CD4-positive, alpha-beta T cell treated with Interleukin-10 for 1 hour (primary cell): ENCODE results near the gene SGSM2.

Source experiments
- DNase-seq: peaks from one replicate; pipeline ENCODE4 v3.0.0-alpha.2; 2020

SGSM2 gene

DNA sequence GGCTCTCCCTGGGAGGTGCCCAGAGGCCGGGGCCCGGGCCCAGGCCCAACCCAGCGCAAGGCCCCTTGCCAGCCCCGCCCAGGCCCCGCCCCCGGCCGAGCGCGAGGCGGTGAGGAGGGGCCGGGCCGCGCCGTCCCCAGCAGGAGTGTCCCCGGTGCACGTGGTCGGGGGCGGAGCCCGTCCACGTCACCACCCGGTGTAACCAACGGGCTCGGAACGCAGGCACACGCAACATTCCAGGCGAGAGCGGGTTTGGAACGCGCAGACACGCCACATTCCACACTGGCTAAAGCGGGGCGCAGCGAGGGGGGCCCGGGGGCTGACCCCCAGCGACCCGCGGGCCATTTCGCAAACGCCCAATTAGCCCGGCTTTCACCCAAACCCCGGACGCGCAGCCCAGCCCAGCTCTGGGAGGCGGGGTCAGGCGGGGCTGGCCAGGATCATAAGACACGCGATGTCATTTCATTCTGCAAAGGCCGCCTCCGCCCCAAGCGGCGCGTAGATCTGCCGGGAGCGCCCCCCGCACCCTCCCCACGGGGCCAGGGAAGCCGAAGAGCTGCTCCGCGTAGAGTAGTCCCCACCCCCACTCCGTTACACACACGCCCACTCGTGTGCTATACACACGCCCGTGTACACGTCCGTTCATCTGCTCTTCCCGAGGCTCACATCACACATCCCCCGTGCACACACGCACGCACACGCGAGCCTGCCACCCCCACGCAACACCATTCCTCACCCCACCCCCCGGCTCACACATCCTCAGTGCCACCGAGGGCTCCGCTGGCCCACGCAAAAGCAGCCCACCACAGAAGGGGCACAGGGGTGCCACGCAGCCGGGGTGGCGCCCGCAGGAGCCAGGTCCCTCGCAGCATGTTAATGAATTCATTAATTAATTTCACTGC lies 62.5 kb downstream of the SGSM2 start:
- peak; percentile 94 for DNase-seq

DNA sequence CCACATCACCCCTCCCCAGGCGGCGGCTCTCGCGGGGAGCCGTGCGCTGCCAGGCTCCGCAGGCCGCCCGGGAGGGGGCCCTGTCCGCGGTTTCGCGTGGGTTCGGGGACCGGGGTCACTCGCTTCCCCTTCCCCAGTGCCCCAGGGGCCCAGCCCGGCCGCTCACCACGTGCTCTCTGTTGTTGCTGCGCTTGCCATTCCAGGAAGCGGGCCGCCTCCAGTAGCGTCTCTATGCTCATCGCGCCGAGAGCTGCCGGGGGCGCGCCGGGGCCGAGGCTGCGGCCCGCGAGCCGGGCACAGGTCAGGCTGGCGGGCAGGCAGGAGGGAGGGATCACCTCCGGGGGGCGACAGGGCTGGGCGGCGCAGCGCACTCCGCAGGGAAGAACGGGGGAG lies 63.2 kb downstream of the SGSM2 start:
- DNase-seq, result peak; percentile 46

DNA sequence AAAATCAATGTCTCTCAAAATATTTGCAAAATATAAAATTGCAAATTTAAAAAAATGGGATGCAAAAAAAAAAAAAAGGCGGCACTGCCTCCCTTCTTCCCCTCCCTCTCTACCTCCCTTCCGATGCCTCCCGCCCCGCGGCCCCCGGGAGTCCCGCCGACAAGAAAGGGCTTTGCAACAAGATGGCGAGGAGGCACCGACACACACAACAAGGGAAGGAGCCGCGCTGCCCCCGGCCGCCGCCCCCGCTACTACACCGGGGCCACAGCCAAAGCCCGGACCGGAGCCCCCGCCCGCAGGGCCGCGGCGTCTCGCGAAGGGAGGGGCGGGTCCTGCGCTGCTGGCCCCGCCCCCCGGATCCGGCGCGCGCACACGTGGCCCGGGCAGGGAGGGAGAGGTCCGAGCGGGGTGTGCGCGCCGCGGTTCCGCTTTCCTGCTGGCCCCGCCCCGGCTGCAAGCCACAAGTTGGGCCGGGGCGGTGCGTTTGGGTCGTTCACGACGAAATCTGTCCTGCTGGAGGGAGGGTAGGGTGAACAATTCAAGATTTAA lies 63.6 kb downstream of the SGSM2 start, which contains the start of gene MNT:
MNT (minus strand) TSS at position 184 of the 549 bp plus-strand sequence. CDS start 348 bp downstream, outside the sequence.
- DNase-seq, result peak; percentile 96

DNA sequence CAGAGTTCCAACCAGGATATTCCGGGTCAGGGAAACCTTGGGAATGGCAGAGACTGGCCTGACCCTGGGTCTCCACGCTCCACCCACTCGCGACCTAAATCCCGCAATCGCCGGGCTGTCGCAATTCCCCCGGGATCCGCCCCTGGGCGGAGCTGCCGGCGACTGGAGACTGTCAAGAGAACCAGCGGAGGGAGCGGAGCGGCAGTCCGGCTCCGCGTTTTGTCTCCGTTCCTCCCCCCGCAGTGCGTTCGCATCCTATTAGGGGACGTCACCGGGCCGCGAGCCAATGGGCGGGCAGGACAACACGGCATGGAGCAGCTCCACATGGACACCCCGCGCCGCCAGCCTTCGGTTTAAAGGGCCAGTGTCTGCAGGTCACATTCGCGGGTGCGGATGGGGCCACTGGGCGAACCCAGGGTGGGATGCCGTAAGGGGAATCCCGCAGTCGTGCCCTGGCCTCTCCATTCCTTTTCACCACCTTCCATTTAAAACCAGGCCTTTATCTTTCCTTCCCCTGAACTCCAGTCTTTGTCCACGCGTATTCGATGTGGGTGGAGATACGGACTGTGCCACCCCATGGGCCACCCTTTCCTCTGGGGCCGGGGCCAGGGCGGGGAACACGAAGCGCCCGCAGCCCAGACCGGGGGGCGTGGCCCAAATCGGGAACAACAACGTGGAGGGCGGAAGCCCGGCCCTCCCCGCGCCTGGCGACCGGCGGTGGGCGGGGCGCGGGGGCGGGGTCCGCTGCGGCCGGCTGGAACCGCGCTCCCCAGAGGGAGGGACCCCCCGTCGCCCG lies 64.3 kb downstream of the SGSM2 start:
- DNase-seq, result peak; percentile 99

DNA sequence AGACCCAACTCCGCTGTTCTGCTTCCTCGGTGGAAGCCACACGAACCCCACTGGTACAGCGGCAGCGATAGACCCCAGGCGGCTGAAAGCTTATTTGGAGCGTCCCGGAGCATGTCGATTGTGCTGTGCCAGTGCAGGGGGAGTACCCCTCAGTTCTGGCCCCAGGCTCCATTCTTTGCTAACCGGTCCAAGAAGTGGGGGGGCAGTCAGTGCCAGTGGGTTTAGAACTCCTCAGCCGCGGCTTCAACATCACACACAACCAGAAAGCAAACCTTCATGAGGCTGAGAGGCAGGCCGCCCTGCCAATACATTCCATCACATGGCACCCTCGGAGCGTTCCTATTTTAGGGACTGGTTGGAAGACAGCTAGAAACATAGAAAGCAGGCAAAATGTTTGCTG lies 65.2 kb downstream of the SGSM2 start:
- no peak for DNase-seq

DNA sequence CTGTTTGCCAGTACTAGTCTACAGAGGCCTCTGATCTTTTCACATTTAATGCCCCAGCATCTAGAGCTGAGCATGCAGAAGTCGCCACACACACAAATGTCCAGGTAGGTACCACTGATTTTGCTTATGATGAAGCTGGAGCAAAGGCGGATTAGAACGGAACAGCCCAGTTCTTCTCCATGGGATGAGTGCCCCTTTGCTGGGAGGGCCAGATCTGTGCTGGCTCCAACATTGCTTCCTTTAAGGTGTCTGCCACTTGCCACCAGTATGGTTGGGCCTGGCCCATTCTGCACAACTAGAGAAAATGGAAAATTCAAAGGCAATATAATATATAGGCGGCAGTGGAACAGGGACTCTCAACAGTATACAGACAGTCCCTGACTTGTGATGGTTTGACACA lies 65.7 kb downstream of the SGSM2 start:
- DNase-seq, result no peak

DNA sequence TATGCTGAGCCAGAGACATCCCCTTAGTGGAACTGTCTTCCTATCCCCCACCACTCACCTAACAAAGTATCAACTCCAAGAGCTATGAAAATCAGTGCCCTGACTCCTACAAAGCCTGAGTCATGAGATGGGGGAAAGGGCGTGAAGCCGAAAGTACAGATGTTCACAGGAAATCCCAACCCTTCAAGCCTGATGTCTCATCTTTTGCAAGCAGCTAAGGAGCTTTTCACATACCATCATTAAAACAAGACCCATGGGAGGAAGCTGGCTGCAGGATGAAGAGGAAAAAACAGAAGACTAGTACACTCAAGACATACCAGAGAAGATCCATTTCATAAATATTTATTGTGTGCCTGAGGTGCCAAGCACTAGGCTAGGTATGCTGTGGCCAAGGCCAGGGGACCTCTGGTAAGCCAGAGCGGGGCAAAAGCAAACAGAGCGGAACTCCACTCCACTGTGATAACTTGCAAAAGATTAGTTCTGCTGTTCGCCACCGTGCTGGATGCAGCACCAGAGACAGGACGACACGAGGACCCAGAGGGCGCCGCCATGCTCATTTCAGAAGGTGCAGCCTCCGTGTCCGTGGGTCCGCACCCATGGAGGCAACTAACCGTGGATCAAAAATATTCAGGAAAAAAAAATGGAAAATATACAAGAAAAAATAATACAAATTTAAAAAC lies 68.1 kb downstream of the SGSM2 start:
- DNase-seq, result no peak

DNA sequence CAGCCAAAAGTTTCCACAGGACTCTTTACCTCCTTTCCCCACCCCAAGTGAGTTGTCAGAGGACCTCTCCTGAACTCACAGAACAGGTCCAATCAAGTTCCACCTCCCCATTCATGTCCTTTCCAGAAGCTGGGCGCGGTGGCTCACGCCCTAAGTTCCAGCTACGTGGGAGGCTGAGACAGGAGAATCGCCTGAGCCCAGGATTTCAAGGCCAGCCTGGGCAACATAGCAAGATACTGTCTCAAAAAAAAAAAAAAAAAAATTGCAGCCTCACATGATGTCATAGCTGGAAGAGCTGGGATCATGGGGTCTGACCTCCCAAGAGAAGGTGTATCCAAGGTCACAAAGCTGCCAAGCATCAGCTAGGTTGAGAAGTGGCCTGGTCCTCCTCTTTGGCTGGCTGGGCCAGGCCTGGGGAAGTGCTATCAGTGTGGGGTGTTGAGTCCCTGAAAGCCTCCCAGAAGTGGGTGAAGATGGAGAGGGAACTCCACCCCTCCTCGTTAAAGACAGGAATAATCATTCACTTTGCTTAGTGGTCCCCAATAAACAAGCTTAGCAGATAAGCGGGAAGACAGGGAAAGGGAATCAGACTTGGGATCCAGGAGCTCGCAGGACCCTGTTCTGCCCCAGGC lies 69.1 kb downstream of the SGSM2 start:
- DNase-seq, result no peak

DNA sequence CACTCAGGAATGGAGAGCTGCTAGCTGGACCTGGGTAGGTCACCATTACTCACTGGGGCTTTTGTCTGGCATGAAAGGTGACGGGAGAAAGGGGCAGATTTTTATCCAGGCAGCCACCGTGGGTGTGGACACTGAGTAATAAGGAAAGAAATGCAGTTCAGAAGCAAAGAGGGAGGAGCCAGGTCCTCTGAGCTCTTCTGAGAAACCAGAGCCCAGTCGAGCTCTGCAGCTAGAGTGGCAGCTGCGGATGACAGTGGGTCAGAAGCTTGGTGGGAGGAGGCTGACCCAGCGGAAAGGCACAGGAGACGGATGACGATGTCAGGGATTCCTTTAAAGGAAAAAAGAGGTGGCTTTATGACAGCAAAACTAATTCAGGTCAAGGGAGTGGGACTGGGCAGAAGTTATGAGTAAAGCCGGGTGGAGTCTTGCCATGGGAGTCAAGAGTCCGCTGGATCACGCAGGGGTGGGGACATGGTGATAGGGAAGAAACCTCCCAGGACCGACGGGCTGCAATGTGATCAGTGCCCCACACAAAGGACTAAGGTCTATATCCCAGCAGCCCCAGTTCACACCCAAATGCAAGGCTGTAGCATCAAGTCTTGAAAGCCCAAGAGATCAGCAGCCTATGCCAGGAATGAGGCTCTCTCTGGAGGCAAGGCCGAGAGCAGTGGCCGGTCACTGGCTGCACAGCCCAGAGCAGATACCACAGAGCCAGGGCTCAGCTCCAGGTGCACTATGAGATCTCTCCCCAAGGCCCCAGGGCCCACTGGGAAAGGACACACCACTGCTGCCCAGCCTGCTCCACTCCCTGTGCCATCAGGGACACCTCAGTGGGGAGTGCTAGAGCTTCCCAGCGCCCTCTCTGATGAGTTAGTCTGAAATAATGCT lies 69.8 kb downstream of the SGSM2 start:
- no peak for DNase-seq

DNA sequence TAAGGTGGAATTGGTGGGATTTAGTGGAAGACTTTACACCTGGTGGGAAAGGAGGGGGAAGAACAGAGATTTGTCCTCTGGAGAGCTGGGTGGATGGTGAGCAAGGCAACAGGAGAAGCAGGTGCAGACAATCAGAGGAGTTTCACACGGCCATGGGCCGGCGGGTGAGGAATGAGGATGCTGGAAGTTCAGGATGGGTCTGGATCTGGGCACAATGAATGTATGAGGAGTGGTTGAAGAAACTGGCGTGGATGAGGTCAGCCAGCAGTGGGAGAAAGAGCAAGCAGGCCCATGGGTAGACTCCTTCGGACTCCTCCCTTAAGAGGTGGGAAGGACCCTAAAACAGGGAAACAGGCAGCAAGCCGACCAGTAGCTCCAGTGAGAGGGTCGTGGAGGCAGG lies 73.7 kb downstream of the SGSM2 start:
- no peak for DNase-seq

DNA sequence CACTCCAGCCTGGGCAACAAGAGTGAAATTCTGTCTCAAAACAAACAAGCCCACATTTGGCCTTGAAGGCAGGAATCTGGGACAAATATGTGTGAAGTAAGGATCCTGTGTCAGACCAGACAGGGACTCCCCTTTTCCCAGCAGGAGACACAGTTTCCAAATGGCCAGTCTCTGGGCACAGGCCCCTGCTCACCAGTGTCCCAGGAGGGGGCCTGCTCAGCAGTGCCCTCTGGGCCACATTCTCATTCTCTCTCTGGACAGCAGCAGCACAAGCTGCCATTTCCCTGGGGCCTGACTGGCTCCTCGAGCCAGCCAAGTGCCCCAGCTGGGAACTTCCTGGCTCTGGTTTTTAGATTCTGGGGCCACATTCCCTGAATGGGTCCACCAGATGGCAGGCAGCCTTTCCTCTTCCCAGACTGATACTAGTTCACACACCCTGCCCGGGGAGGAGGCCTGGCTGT lies 75.3 kb downstream of the SGSM2 start:
- DNase-seq, result no peak

DNA sequence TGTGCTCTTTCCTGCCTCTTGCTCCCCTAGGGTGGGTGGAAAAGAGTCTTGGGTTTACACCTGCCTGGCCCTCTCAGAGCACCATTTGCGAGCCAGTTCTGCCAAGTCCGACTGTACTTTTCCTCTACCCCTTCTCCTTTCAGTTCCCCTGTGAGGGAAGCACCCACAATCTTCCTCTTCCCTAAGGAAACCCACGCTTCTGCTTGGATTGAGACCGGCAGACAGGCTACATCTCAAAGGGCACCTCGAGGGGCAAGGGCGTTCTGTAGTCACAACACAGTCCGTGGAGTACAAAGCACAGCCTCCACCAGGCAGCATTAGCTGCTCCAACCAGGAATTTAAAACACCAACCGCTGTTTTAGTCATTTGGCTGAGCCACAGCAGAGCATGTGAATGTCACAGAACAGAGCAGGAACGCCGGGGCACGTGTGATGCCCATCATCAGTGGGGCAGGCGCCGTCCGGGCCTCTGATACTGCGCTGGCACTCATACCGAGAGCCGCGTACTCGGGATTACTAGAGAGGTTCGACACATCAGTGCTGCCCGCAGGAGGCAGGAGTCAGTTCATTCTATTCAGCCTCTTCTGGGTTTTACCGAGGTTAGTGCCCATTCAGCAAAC lies 77.3 kb downstream of the SGSM2 start:
- no peak for DNase-seq

DNA sequence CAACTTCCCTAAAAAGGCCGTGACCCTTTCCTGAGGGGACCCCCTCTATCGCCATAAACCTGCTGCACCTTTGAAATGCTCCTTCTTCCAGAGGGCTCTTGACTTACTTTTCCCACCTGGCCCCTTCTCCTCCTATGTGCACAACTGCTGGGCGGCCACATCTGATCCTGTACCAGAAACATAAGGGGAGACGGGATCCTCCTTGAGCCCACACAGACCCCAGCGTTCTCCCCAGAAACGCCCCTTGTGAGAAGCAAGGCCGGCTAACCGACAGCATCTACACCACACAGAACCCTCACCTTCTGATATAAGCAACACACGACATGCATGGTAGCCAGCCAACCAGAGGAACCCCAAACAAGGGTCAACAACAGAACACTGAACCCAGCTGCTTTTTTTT lies 77.8 kb downstream of the SGSM2 start:
- no peak for DNase-seq

DNA sequence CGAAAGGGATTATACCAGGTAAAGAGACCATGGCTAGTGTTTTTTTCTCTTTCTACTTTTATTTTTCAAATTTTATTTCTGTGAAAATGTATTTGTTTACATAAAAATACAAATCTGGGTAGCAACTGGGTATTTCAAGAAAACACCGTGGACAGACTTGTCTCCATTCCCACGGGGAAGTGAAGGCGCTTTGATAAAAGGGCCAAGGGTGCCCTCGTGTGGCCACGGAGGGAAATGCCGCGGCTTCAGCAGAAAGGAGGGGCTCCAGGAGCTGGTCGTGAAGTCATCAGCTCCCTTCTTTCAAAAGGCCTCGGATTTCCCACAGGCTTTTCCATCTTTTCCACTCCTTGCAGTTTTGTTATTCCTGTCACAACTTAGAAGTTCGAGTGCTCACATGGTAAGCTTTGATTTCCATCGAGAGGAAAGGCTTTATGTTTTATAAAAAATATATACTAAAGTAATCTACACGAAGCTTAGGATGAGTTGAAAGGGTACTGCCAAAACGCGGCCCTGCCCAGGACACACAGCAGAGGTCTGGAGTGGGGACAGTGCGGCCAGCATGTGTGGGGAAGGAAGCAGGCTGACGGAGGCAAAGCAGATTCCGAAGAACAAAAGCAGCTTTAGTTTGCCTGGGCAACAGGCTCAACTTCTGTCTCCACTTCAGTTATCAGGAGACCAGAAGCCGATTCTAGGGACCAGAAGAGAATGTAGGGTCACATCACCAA lies 78.9 kb downstream of the SGSM2 start:
- peak; percentile 88 for DNase-seq

DNA sequence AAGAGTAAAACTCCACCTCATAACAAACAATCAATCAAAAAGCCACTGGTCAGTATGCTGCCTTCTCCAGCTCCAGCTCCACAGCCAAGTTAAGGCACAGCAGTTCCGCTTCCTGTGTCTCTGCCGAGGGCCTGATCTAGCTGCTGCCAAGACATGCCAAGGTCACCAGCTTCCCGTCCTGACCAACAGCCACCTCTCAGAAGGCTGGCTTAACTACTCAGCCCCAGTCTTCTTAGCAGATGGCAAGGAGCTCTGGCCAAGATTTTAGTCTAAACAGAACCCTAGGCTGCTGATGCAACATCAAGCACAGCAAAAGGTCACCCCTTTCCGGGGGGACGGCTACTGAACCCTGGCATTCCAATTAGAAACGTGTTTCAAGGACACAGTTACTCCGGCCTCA lies 81.3 kb downstream of the SGSM2 start:
- no peak for DNase-seq

DNA sequence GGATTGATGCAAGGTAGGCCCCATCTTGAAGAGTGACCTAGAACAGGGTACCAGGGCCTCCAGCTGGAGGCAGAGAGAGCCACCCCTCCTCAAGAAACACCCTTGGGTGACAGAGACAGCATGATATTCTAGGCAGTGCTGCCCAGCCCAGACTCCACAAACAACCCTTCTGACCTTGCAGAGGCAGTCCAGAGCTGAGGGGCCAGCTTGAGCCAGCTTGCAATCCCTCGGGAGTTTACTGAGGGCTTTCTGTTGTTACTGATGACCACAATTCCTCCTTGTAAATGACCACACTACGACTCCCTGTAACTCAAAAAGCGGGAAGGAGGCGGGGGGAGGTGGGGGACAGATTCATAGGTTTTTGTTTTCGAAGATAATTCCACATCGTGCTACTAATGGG lies 82.2 kb downstream of the SGSM2 start:
- DNase-seq, result no peak

DNA sequence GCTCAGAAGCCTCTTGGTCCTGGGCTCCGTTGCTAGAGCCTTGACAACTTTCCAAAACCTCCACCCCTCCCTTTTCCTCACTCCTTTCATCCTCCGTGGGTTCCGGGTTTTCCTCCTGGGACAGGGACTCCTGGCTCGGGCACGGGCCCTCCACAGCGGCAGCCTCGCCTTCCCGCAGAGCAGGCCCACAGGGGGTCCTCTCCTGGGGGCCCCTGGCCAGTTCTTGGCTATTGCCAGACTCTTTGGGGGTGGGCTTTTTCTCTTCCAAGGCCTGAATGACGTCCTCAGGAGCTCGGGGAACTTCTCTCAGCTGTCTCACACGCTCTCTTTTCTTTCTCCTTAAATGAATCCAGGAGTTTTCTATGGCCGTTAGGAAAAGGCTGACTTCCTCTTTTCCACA lies 82.9 kb downstream of the SGSM2 start:
- no peak for DNase-seq

DNA sequence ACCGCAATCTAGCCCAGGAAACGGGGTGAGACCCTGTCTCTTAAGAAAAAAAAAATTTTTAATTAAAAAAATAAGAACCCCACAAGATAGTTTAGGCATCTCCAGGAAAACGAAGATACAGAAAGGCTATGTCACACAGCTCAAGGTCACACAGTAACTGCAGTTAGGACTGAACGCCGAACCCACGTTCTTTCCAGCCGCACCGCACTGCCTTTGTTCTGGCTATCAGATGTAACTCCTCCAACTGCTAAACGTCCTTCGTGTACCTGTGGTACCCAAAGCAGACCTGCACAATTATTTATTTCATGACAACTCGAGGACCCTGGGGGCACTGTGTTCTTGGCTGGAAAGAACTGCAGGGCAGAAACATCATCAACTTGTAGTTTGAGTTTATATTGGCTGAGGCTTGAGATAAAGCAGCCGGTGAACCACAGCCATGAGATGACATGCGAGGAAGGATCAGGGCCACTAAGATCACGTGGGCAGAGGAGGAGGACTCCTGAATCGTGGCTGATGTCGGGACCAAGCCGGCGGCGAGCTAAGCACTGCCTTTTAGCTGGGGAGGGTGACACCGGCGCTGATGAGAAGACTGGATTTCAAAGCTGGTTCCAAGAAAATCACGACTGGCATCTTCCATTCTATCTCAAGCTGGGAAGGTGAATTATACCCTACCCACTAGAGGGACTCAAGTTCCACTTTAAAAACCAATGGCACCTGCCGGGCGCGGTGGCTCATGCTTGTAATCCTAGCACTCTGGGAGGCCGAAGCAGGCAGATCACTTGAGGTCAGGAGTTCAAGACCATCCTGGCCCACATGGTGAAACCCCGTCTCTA lies 84.2 kb downstream of the SGSM2 start:
- no peak for DNase-seq

DNA sequence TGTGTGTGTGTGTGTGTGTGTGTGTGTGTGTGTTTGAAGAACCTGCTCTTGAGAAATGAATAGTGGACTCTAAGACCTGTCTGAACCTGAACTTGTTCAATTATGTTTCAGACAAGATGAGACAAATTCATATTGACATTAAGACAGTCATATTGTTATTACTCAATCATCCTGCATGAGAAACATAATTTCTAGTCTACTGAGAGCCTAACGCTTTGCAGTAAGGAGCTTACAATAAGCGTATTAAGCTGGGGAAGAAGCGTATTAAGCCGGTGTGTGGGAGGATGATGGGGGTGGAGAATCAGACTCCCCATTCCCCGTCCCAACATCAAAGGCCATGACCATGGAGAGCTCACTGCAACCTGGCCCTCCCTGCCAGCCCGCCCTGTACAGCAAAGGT lies 86.0 kb downstream of the SGSM2 start:
- DNase-seq, result no peak
